Lower leg skin (tissue), 3 donors: ENCODE measurements around the gene CCDC33.

Experiments used
- CTCF ChIP-seq, 3 donors: fragments of 450-650 bp; IDR thresholded peaks; one replicate each; pipeline ENCODE4 v1.5.1; 2016; ENCODE audit warnings: antibody characterized with exemption in 3 of 3, mild to moderate bottlenecking in 3 of 3, moderate library complexity in 2 of 3
- POLR2A ChIP-seq, 2 donors: fragments of 450-650 bp; IDR thresholded peaks; one replicate each; pipeline ENCODE4 v1.6.1; 2016 to 2017; ENCODE audit warnings: antibody characterized with exemption in 2 of 2, mild to moderate bottlenecking in 1 of 2, moderate library complexity in 1 of 2

DNA sequence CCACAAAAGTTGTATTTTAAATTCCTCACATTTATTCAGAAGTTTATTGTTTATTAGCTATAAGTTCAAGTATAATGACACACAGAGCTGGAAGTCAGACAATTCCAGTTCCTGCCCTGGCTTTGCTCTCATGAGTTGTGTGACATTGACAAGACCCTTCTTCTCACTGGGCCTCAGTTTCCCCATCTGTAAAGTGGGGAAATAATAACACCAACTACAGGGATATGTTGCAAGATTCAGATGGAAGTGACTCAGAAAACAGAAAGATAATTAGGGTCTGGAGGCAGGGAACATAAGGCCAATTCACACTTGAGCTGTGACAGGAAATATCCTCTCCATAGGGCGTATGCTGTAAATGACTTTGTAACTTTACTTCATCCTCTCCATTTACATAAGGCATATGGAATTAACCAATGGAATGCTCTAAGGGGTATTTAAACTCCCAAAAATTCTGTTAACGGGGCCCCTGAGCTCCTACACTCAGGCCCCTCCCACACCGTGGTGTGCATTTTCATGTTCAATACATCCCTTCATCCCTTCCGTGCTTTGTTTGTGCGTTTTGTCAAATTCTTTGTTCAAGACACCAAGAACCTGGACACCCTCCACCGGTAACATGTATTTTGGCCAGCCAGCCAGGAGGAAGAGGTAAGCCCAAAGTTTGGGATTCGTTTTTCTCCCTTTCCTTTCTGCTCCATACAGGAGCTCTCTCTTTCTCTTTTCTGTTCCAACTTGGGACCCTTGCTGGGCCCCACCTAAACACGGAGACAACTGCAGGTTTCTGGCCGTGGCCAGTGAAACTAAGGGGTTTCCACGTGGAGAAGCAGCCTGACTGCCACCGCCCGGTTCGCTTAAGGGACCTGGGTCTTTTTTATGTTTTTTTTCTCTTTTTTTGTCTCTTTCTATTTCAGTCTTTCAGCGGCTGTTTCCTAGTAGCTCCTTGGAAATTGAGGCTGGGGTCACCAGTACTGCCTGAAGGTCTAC lies 114.5 kb downstream of the CCDC33 start:
- no peak for TF ChIP-seq CTCF (IDR thresholded peaks at IDR 0.05)
- no peak for TF ChIP-seq POLR2A (IDR thresholded peaks at IDR 0.05)
